ENCODE data around the gene JPT1.
A peak's percentile ranks its signal among the peaks of the same experiment; 100 is the strongest.

Gene JPT1

DNA sequence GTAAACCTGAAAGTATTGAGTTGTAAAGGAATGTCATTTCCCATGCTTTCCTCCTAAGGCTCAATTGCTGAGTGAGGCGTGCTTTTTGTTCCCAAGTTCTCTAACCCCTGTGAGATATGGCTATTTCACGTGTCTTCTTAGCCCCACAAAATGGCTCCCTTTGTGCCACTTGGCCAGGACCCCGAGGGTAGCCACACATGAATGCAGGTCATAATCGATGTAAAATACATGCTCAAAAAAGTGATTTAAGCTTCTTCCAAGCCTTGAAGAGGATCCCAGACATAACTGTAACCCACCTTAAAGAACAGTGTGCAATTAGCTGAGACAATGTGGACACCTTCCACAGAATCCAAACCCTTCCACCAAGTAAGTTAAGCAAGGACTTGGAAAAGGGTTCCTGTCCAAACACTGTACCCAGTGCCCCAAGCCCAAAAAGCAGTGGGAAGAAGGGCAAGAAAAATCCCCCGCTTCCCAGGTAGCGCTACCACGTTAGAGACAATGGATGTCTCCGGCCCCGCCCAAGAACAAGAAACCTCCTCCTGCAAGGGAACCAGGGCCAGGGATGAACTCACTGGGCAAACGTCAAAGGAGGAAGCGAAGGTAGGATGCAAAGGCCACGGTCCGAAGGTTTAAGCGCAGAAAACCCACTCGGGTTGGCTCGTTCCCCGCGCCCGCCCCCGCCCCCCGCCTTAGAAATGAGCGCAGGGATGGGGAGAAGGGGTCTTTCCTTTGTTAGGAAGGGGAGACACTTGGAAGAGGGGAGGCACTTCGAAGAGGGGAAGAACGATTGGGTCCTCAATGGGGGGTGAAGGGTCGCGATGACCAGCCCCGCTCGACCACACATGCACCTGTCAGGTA, 1.2 kb downstream of the JPT1 start:
- Histone ChIP-seq H2AFZ (ENCODE audit: low read depth) (peak overlapping the region; percentile 38; the same call in 1 of the 2 replicates), H4K20me1 (ENCODE audit: insufficient read depth) (peaks cover 5% of the 10 kb centered on the region), H3K9ac (peak overlapping the region; percentile 78), H3K4me1 (ENCODE audit: low read depth, poor library complexity, severe bottlenecking) (peaks cover 39% of the 10 kb centered on the region), H3K27me3 (ENCODE audit: insufficient read depth, low read depth) (no peaks in the 10 kb centered on the region), H3K27ac (peak overlapping the region; percentile 50; the same call in 1 of the 2 replicates), H3K4me2 (peak overlapping the region; percentile 83), H3K4me3 (IDR thresholded peaks at IDR 0.05; ENCODE audit: insufficient read depth, low read depth, low read length) (peak overlapping the region; percentile 25), H3K79me2 (ENCODE audit: insufficient read depth, low read depth) (peaks cover 61% of the 10 kb centered on the region), H3K36me3 (ENCODE audit: insufficient read depth) (peaks cover 3% of the 10 kb centered on the region; the same call in 1 of the 2 replicates)
- TF ChIP-seq, protein P1, sequence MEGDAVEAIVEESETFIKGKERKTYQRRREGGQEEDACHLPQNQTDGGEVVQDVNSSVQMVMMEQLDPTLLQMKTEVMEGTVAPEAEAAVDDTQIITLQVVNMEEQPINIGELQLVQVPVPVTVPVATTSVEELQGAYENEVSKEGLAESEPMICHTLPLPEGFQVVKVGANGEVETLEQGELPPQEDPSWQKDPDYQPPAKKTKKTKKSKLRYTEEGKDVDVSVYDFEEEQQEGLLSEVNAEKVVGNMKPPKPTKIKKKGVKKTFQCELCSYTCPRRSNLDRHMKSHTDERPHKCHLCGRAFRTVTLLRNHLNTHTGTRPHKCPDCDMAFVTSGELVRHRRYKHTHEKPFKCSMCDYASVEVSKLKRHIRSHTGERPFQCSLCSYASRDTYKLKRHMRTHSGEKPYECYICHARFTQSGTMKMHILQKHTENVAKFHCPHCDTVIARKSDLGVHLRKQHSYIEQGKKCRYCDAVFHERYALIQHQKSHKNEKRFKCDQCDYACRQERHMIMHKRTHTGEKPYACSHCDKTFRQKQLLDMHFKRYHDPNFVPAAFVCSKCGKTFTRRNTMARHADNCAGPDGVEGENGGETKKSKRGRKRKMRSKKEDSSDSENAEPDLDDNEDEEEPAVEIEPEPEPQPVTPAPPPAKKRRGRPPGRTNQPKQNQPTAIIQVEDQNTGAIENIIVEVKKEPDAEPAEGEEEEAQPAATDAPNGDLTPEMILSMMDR (conservative IDR thresholded peaks at IDR 0.05; ENCODE audit: low read depth, low read length) = no peak

DNA sequence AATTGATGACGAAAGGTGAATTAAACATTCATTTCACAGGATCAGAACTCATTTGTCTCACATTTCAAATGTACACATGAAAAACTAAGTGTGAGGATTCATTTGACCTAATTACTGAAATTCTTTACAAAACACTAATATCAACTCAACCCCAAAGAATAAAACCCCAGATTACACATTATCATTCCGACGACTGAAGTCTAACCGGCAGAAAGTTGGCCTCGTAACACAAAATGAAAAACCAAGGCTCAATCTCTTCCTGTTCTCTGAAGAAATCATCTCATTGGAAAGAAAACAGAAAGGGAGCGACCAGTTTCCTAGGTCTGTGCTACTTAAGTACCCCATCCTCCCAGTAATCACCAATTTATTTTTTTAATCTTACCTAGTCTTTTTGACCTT, 1.8 kb downstream of the JPT1 start:
- peaks cover 5% of the 10 kb centered on the region for H4K20me1 ChIP-seq (ENCODE audit: insufficient read depth)
- H3K4me3 ChIP-seq (IDR thresholded peaks at IDR 0.05; ENCODE audit: insufficient read depth, low read depth, low read length) = peak overlapping the region; percentile 25
- H3K4me2 ChIP-seq = peak overlapping the region; percentile 83
- no peak overlapping the region for H3K27ac ChIP-seq
- H3K36me3 ChIP-seq (ENCODE audit: insufficient read depth) = peaks cover 6% of the 10 kb centered on the region; the same call in 1 of the 2 replicates
- peaks cover 67% of the 10 kb centered on the region for H3K79me2 ChIP-seq (ENCODE audit: insufficient read depth, low read depth)
- H2AFZ ChIP-seq (ENCODE audit: low read depth) = no peak overlapping the region
- H3K4me1 ChIP-seq (ENCODE audit: low read depth, poor library complexity, severe bottlenecking) = peaks cover 46% of the 10 kb centered on the region
- no peaks in the 10 kb centered on the region for H3K27me3 ChIP-seq (ENCODE audit: insufficient read depth, low read depth)
- TF ChIP-seq, protein P1 (conservative IDR thresholded peaks at IDR 0.05; ENCODE audit: low read depth, low read length) = no peak
- H3K9ac ChIP-seq = peak overlapping the region; percentile 78; the same call in 1 of the 2 replicates

DNA sequence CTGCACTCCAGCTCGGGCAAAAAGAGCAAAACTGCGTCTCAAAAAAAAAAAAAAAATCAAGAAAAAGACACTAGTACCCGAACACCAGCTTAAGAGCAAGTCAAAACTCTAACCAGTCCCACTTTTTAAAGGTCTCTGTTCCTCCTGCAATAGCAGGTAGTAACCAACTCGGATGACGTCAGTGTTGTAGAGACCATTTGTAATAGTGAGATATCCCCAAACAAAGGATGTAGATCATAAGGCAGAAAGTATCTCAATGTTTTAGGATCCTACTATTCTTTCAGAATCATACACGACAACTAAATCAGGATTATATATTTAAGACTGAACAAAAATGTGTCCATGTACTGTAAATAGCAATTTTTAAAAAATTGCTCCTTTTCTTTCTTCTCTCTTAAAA, 2.4 kb downstream of the JPT1 start:
- peak overlapping the region; percentile 83 for H3K4me2 ChIP-seq
- H4K20me1 ChIP-seq (ENCODE audit: insufficient read depth) = peaks cover 5% of the 10 kb centered on the region
- no peak overlapping the region for H3K4me3 ChIP-seq (IDR thresholded peaks at IDR 0.05; ENCODE audit: insufficient read depth, low read depth, low read length)
- H3K27me3 ChIP-seq (ENCODE audit: insufficient read depth, low read depth) = no peaks in the 10 kb centered on the region
- H2AFZ ChIP-seq (ENCODE audit: low read depth) = no peak overlapping the region
- peaks cover 50% of the 10 kb centered on the region for H3K4me1 ChIP-seq (ENCODE audit: low read depth, poor library complexity, severe bottlenecking)
- peaks cover 6% of the 10 kb centered on the region; the same call in 1 of the 2 replicates for H3K36me3 ChIP-seq (ENCODE audit: insufficient read depth)
- TF ChIP-seq, protein P1 (conservative IDR thresholded peaks at IDR 0.05; ENCODE audit: low read depth, low read length) = no peak
- no peak overlapping the region for H3K27ac ChIP-seq
- no peak overlapping the region for H3K9ac ChIP-seq
- peaks cover 73% of the 10 kb centered on the region for H3K79me2 ChIP-seq (ENCODE audit: insufficient read depth, low read depth)

DNA sequence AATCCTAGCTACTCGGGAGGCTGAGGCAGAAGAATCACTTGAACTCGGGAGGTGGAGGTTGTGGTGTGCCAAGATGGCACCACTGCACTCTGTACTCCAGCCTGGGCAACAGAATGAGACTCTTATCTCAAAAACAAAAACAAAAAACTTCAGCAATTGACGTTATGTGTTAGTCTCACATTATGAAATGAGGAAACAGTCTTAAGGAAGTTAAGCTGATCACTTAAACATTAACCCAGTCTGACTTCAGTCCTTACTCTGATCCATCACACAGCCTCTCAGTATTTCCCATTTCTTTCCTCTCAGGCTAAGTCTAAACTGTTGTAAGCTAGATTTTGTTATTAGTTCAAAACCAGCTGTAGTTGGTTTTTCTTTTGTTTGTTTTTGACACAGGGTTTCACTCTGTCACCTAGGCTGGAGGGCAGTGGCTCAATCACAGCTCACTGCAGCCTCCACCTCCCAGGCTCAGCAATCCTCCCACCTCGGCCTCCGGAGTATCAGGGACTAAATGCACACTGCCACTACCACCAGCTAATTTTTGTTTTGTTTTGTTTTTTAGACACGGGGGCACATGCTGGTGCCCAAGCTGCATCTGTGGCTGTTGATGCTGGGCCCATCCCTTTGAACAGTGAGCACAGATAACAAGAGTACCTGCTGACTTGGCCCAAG, 6.3 kb downstream of the JPT1 start:
- H3K27ac ChIP-seq = no peak overlapping the region
- TF ChIP-seq, protein P1 (conservative IDR thresholded peaks at IDR 0.05; ENCODE audit: low read depth, low read length) = no peak
- peaks cover 5% of the 10 kb centered on the region for H4K20me1 ChIP-seq (ENCODE audit: insufficient read depth)
- H2AFZ ChIP-seq (ENCODE audit: low read depth) = no peak overlapping the region
- H3K4me2 ChIP-seq = no peak overlapping the region
- peaks cover 62% of the 10 kb centered on the region for H3K79me2 ChIP-seq (ENCODE audit: insufficient read depth, low read depth)
- peaks cover 40% of the 10 kb centered on the region for H3K4me1 ChIP-seq (ENCODE audit: low read depth, poor library complexity, severe bottlenecking)
- no peak overlapping the region for H3K4me3 ChIP-seq (IDR thresholded peaks at IDR 0.05; ENCODE audit: insufficient read depth, low read depth, low read length)
- H3K9ac ChIP-seq = no peak overlapping the region
- peaks cover 17% of the 10 kb centered on the region; the same call in 1 of the 2 replicates for H3K36me3 ChIP-seq (ENCODE audit: insufficient read depth)
- no peaks in the 10 kb centered on the region for H3K27me3 ChIP-seq (ENCODE audit: insufficient read depth, low read depth)
